ENCODE data around the gene KIFAP3. TPM values are rescaled to one million over a fixed set of nuclear protein-coding genes. Genes with fewer than 3 reads are reported as not detected.
"Not testable (repeated sequence)": the region's sequence is repeated elsewhere in the genome, so short reads cannot be mapped to it uniquely, and the experiment has no call there.

Gene KIFAP3
- total RNA-seq, 2 experiments from 2014 or later, result 27.7 to 28.0 TPM

- H3K27ac Mint-ChIP-seq; POLR2A ChIA-PET; H3K9me3 Mint-ChIP-seq; H3K36me3 Mint-ChIP-seq (ENCODE audit: low read depth); CTCF ChIA-PET; DNase-seq; H3K27me3 Mint-ChIP-seq; H3K4me3 Mint-ChIP-seq: not testable (repeated sequence)
- H3K4me1 Mint-ChIP-seq, result peaks cover 33% of the 10 kb centered on the region
Observed at GRCh38 chr1:170076952-170077351, 2.5 kb upstream of the KIFAP3 start.

- Mint-ChIP-seq H3K9me3 (peaks cover 5% of the 10 kb centered on the region), H3K27ac (no peak overlapping the region), H3K27me3 (no peaks in the 10 kb centered on the region), H3K4me1 (peaks cover 37% of the 10 kb centered on the region), H3K4me3 (no peak overlapping the region), H3K36me3 (ENCODE audit: low read depth) (peaks cover 5% of the 10 kb centered on the region)
- ChIA-PET POLR2A (no interaction called here), CTCF (no interaction called here)
- no peak for DNase-seq
Observed at GRCh38 chr1:170076199-170076598, 1.7 kb upstream of the KIFAP3 start.

GRCh38 chr1:170075186-170075585 lies 691 bp upstream of the KIFAP3 start:
- H3K4me3 Mint-ChIP-seq, result peak overlapping the region; percentile 92
- peaks cover 7% of the 10 kb centered on the region for H3K9me3 Mint-ChIP-seq
- H3K27me3 Mint-ChIP-seq, result no peaks in the 10 kb centered on the region
- H3K36me3 Mint-ChIP-seq (ENCODE audit: low read depth), result peaks cover 15% of the 10 kb centered on the region
- peak overlapping the region; percentile 79 for H3K27ac Mint-ChIP-seq
- peaks cover 47% of the 10 kb centered on the region for H3K4me1 Mint-ChIP-seq
- DNase-seq, result no peak
- ChIA-PET POLR2A (interaction anchor here (0.6 to 2.4 kb wide), 4 partner anchors 17 to 1411 kb away, joined by 3 to 26 read pairs (median 4); partner anchors contain the start of genes PRRC2C and SCYL3), CTCF (interaction anchor here (0.9 to 1.5 kb wide), 4 partner anchors 33 to 160 kb away, joined by 3 to 5 read pairs (median 4); no protein-coding TSS in a partner anchor)

- H3K36me3 Mint-ChIP-seq (ENCODE audit: low read depth), result peaks cover 21% of the 10 kb centered on the region
- H3K27me3 Mint-ChIP-seq, result no peaks in the 10 kb centered on the region
- H3K9me3 Mint-ChIP-seq, result peaks cover 7% of the 10 kb centered on the region
- H3K4me3 Mint-ChIP-seq, result peak overlapping the region; percentile 92
- POLR2A ChIA-PET, result interaction anchor here (0.7 to 2.4 kb wide), 8 partner anchors 8 to 1412 kb away, joined by 3 to 26 read pairs (median 4); partner anchors contain the start of genes GORAB, METTL18, PRRC2C and SCYL3
- CTCF ChIA-PET, result interaction anchor here (1.2 to 1.5 kb wide), 2 partner anchors 32 to 145 kb away, joined by 4 read pairs; no protein-coding TSS in a partner anchor
- peak overlapping the region; percentile 79 for H3K27ac Mint-ChIP-seq
- H3K4me1 Mint-ChIP-seq, result peaks cover 60% of the 10 kb centered on the region
- DNase-seq, result no peak
Observed at GRCh38 chr1:170073893-170074249, 624 bp downstream of the KIFAP3 start.

GRCh38 chr1:170071378-170071777 lies 3.1 kb downstream of the KIFAP3 start:
- H3K36me3 Mint-ChIP-seq (ENCODE audit: low read depth), result peaks cover 22% of the 10 kb centered on the region
- no peak overlapping the region for H3K4me3 Mint-ChIP-seq
- no peak overlapping the region for H3K27ac Mint-ChIP-seq
- CTCF ChIA-PET, result no interaction called here
- peaks cover 3% of the 10 kb centered on the region for H3K9me3 Mint-ChIP-seq
- peaks cover 76% of the 10 kb centered on the region for H3K4me1 Mint-ChIP-seq
- POLR2A ChIA-PET, result interaction anchor here (2.2 to 2.3 kb wide), 2 partner anchors 178 to 276 kb away, joined by 7 to 10 read pairs; partner anchors contain the start of genes METTL18 and SCYL3
- H3K27me3 Mint-ChIP-seq, result no peaks in the 10 kb centered on the region
- DNase-seq, result no peak

GRCh38 chr1:170068923-170069322 lies 5.6 kb downstream of the KIFAP3 start:
- H3K27ac Mint-ChIP-seq, result peak overlapping the region; percentile 70
- ChIA-PET CTCF (interaction anchor here (1.4 kb wide), 1 partner anchor 140 kb away, joined by 3 read pairs; no protein-coding TSS in a partner anchor), POLR2A (interaction anchor here (0.7 kb wide), 1 partner anchor 175 kb away, joined by 3 read pairs; the partner anchor contains the start of gene SCYL3)
- no peak for DNase-seq
- H3K36me3 Mint-ChIP-seq (ENCODE audit: low read depth), result peaks cover 34% of the 10 kb centered on the region
- peaks cover 65% of the 10 kb centered on the region for H3K4me1 Mint-ChIP-seq
- H3K4me3 Mint-ChIP-seq, result peak overlapping the region; percentile 70
- H3K9me3 Mint-ChIP-seq, result peaks cover 3% of the 10 kb centered on the region
- no peaks in the 10 kb centered on the region for H3K27me3 Mint-ChIP-seq

- ChIA-PET POLR2A (no interaction called here), CTCF (interaction anchor here (1.4 kb wide), 1 partner anchor 138 kb away, joined by 3 read pairs; no protein-coding TSS in a partner anchor)
- H3K27me3 Mint-ChIP-seq, result no peaks in the 10 kb centered on the region
- H3K27ac Mint-ChIP-seq, result peak overlapping the region; percentile 51
- H3K36me3 Mint-ChIP-seq (ENCODE audit: low read depth), result peaks cover 42% of the 10 kb centered on the region
- DNase-seq, result no peak
- H3K4me1 Mint-ChIP-seq, result peaks cover 62% of the 10 kb centered on the region
- H3K4me3 Mint-ChIP-seq, result peak overlapping the region; percentile 33
- peaks cover 10% of the 10 kb centered on the region for H3K9me3 Mint-ChIP-seq
Observed at GRCh38 chr1:170067253-170067819, 7.2 kb downstream of the KIFAP3 start.

- Mint-ChIP-seq H3K9me3 (peaks cover 9% of the 10 kb centered on the region), H3K4me1 (peaks cover 42% of the 10 kb centered on the region), H3K4me3 (no peak overlapping the region), H3K27me3 (no peaks in the 10 kb centered on the region), H3K36me3 (ENCODE audit: low read depth) (peaks cover 43% of the 10 kb centered on the region), H3K27ac (no peak overlapping the region)
- no peak for DNase-seq
- CTCF ChIA-PET, result no interaction called here
- POLR2A ChIA-PET, result no interaction called here
Observed at GRCh38 chr1:170064821-170065220, 9.7 kb downstream of the KIFAP3 start.

GRCh38 chr1:170063109-170063826 lies 11.2 kb downstream of the KIFAP3 start:
- ChIA-PET CTCF (no interaction called here), POLR2A (no interaction called here)
- no peak overlapping the region for H3K27ac Mint-ChIP-seq
- no peak for DNase-seq
- H3K9me3 Mint-ChIP-seq, result peaks cover 9% of the 10 kb centered on the region
- H3K27me3 Mint-ChIP-seq, result no peaks in the 10 kb centered on the region
- no peak overlapping the region for H3K4me3 Mint-ChIP-seq
- peaks cover 38% of the 10 kb centered on the region for H3K36me3 Mint-ChIP-seq (ENCODE audit: low read depth)
- H3K4me1 Mint-ChIP-seq, result peaks cover 30% of the 10 kb centered on the region

GRCh38 chr1:170061676-170062075 lies 12.8 kb downstream of the KIFAP3 start:
- Mint-ChIP-seq H3K36me3 (ENCODE audit: low read depth) (peaks cover 38% of the 10 kb centered on the region), H3K4me1 (peaks cover 16% of the 10 kb centered on the region)
- H3K27me3 Mint-ChIP-seq, H3K4me3 Mint-ChIP-seq, H3K9me3 Mint-ChIP-seq, CTCF ChIA-PET, DNase-seq, H3K27ac Mint-ChIP-seq, POLR2A ChIA-PET: not testable (repeated sequence)

- CTCF ChIA-PET, H3K4me3 Mint-ChIP-seq, H3K27me3 Mint-ChIP-seq, H3K27ac Mint-ChIP-seq, DNase-seq, POLR2A ChIA-PET, H3K9me3 Mint-ChIP-seq: not testable (repeated sequence)
- Mint-ChIP-seq H3K4me1 (peaks cover 12% of the 10 kb centered on the region), H3K36me3 (ENCODE audit: low read depth) (peaks cover 32% of the 10 kb centered on the region)
Observed at GRCh38 chr1:170060015-170060520, 14.4 kb downstream of the KIFAP3 start.

GRCh38 chr1:170049176-170049800 lies 25.2 kb downstream of the KIFAP3 start:
- Mint-ChIP-seq H3K27me3 (no peaks in the 10 kb centered on the region), H3K4me1 (peaks cover 2% of the 10 kb centered on the region), H3K27ac (no peak overlapping the region), H3K9me3 (no peaks in the 10 kb centered on the region), H3K36me3 (ENCODE audit: low read depth) (peaks cover 68% of the 10 kb centered on the region), H3K4me3 (no peak overlapping the region)
- POLR2A ChIA-PET, result no interaction called here
- DNase-seq, result no peak
- CTCF ChIA-PET, result no interaction called here

- Mint-ChIP-seq H3K4me1 (peaks cover 2% of the 10 kb centered on the region), H3K4me3 (no peak overlapping the region), H3K36me3 (ENCODE audit: low read depth) (peaks cover 61% of the 10 kb centered on the region), H3K9me3 (no peaks in the 10 kb centered on the region), H3K27me3 (no peaks in the 10 kb centered on the region), H3K27ac (no peak overlapping the region)
- POLR2A ChIA-PET, result no interaction called here
- CTCF ChIA-PET, result no interaction called here
- DNase-seq, result no peak
Observed at GRCh38 chr1:170048515-170048914, 26.0 kb downstream of the KIFAP3 start.
